Mesendoderm (in vitro differentiated cells): Measurements from ENCODE around the gene SEH1L.
A peak's percentile ranks its signal among the peaks of the same experiment; 100 is the strongest.

Experiments used
- DNase-seq: peaks from one replicate; pipeline ENCODE4 v3.0.0; 2013
- H2AK5ac ChIP-seq: 2 replicates; pipeline ENCODE4 v1.6.1; 2013; ENCODE audit warnings: low read length, inconsistent platforms
- H2BK120ac ChIP-seq: 2 replicates; pipeline ENCODE4 v1.6.1; 2013; ENCODE audit warnings: low read depth, mild to moderate bottlenecking, low read length, moderate library complexity, mixed read lengths
- H2BK15ac ChIP-seq: replicated peaks from 2 replicates; pipeline ENCODE4 v1.6.1; 2013; ENCODE audit warnings: low read depth, mild to moderate bottlenecking, moderate library complexity
- H2BK5ac ChIP-seq: 2 replicates; pipeline ENCODE4 v1.6.1; 2013; ENCODE audit warnings: low read length, inconsistent platforms
- H3K18ac ChIP-seq: 2 replicates; pipeline ENCODE4 v1.6.1; 2013; ENCODE audit warnings: mild to moderate bottlenecking, low read length, mixed read lengths
- H3K23ac ChIP-seq: one replicate; pipeline ENCODE4 v1.6.1; 2013; ENCODE audit warnings: low read length
- H3K27ac ChIP-seq: 2 replicates; pipeline ENCODE4 v1.5.1; 2013; ENCODE audit warnings: low read depth, mild to moderate bottlenecking, inconsistent platforms, low read length, moderate library complexity
- H3K27me3 ChIP-seq: 2 replicates; pipeline ENCODE4 v1.6.1; 2013; ENCODE audit warnings: low read length, control low read depth, mild to moderate bottlenecking, inconsistent platforms; ENCODE audit not compliant: insufficient read depth, poor library complexity
- H3K36me3 ChIP-seq: 2 replicates; pipeline ENCODE4 v1.6.1; 2013; ENCODE audit warnings: low read length, inconsistent platforms; ENCODE audit not compliant: control insufficient read depth, insufficient read depth
- H3K4ac ChIP-seq: one replicate; pipeline ENCODE4 v1.6.1; 2013; ENCODE audit warnings: low read depth, mild to moderate bottlenecking, low read length, moderate library complexity
- H3K4me1 ChIP-seq: 2 replicates; pipeline ENCODE4 v1.6.1; 2013; ENCODE audit warnings: low read depth, low read length, inconsistent platforms; ENCODE audit not compliant: control insufficient read depth
- H3K4me2 ChIP-seq: 2 replicates; pipeline ENCODE4 v1.6.1; 2013; ENCODE audit warnings: low read length
- H3K4me3 ChIP-seq: 2 replicates; pipeline ENCODE4 v1.5.1; 2013; ENCODE audit warnings: mild to moderate bottlenecking, low read length
- H3K56ac ChIP-seq: one replicate; pipeline ENCODE4 v1.6.1; 2013; ENCODE audit warnings: low read length
- H3K79me1 ChIP-seq: 2 replicates; pipeline ENCODE4 v1.6.1; 2013; ENCODE audit warnings: low read length, inconsistent platforms
- H3K79me2 ChIP-seq: 2 replicates; pipeline ENCODE4 v1.6.1; 2013; ENCODE audit warnings: mild to moderate bottlenecking, low read length; ENCODE audit not compliant: control insufficient read depth, insufficient read depth
- H3K9ac ChIP-seq: 2 replicates; pipeline ENCODE4 v1.6.1; 2013; ENCODE audit warnings: low read length, inconsistent platforms
- H4K5ac ChIP-seq: one replicate; pipeline ENCODE4 v1.6.1; 2013; ENCODE audit warnings: low read length
- H4K8ac ChIP-seq: one replicate; pipeline ENCODE4 v1.6.1; 2013; ENCODE audit warnings: low read depth, mild to moderate bottlenecking, control low read depth, low read length, moderate library complexity
- WGBS: extraction: QIAGEN DNeasy Blood & Tissue Kit; methylation state at CpG from one replicate; pipeline ENCODE4 v1.1.7; 2013; ENCODE audit warnings: low lambda C conversion rate, missing lambda C conversion rate; ENCODE audit not compliant: insufficient coverage; ENCODE audit errors: extremely low coverage; 5-methylcytosine and 5-hydroxymethylcytosine counted together

SEH1L gene

DNA sequence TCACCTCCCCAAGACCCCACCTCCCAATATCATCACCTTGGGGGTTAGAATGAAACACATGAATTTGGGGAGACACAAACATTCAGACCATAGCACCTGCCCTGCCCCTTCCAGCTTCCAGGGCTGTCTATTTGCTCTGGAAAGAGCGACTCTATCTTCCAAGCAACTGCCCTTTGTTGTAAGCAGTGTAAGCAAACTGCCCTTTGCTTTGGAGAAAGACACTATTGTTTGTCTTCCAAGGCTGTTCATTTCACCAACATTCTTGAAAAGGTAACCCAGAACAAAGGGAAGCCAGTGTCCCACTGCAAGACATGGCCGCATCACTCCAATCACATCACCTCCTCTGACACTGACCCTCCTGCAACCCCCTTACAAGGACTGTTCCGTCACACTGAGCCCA lies 16.9 kb upstream of the SEH1L start:
- H4K8ac ChIP-seq = no peak overlapping the region
- no peak overlapping the region for H3K23ac ChIP-seq
- no peak overlapping the region for H2AK5ac ChIP-seq
- no peak overlapping the region for H2BK120ac ChIP-seq
- H4K5ac ChIP-seq = no peak overlapping the region
- H3K56ac ChIP-seq = no peak overlapping the region
- H3K4ac ChIP-seq = no peak overlapping the region
- WGBS = no CpG with 5 or more reads among the region's 3 CpGs
- no peak overlapping the region for H2BK15ac ChIP-seq
- H3K4me2 ChIP-seq = no peak overlapping the region
- H3K79me2 ChIP-seq = no peaks in the 10 kb centered on the region
- H3K18ac ChIP-seq = no peak overlapping the region
- no peaks in the 10 kb centered on the region for H3K27me3 ChIP-seq
- H3K4me1 ChIP-seq = no peaks in the 10 kb centered on the region
- H2BK5ac ChIP-seq = no peak overlapping the region
- no peaks in the 10 kb centered on the region for H3K79me1 ChIP-seq
- no peak overlapping the region for H3K9ac ChIP-seq
- H3K27ac ChIP-seq = no peak overlapping the region
- no peak overlapping the region for H3K4me3 ChIP-seq
- H3K36me3 ChIP-seq = no peaks in the 10 kb centered on the region
- DNase-seq = no peak

DNA sequence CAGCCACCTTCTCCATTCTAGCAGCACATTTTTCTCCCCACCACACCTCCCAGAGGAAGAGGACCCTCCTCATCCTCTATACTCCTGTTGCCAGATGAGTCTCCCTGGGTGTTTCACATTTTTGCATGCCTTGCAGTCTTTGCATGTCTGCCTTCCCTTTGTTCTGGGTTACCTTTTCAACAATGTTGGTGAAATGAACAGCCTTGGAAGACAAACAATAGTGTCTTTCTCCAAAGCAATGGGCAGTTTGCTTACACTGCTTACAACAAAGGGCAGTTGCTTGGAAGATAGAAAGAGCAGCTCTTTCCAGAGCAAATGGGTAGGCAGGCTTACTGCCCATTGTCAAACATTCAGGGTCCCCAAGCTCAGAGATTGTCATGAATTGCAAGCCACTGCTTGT lies 14.5 kb upstream of the SEH1L start:
- Histone ChIP-seq H3K56ac (no peak overlapping the region), H3K23ac (no peak overlapping the region), H2BK5ac (no peak overlapping the region), H3K4me2 (no peak overlapping the region), H2AK5ac (no peak overlapping the region), H3K4ac (no peak overlapping the region), H3K27me3 (no peaks in the 10 kb centered on the region), H3K36me3 (no peaks in the 10 kb centered on the region), H3K79me2 (no peaks in the 10 kb centered on the region), H2BK15ac (no peak overlapping the region), H4K5ac (no peak overlapping the region), H4K8ac (no peak overlapping the region), H3K18ac (no peak overlapping the region), H3K4me3 (no peak overlapping the region), H3K9ac (no peak overlapping the region), H2BK120ac (no peak overlapping the region), H3K27ac (no peak overlapping the region), H3K4me1 (no peaks in the 10 kb centered on the region), H3K79me1 (no peaks in the 10 kb centered on the region)
- DNase-seq = no peak

DNA sequence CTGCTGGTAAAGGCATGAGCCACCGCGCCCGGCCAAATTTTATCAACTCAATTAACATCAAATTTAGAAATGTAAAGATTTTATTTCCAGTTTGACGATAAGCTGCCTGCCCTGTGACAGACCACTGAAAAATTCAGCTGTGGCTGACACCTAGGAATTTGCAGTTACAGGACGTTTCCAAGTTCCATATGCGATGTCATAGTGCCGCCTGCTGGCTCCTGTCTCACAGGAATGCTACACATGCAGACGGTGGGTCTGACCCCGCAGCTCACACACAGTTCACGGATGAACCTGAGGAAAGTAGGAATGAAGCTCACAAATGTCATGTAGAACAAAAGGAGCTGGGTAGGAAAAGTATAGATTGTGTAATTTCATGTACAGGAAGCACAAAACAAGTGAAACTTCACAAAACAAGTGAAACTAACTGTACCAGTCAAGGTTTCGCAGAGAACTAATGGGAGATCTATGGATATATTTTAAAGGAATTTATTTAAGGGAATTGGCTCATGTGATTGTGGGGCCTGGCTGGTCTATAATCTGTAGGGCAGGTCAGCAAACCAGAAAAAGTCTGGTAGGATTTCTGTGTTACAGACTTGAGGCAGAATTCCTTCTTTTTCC lies 13.2 kb upstream of the SEH1L start:
- Histone ChIP-seq H2BK120ac (no peak overlapping the region), H3K79me2 (no peaks in the 10 kb centered on the region), H3K27me3 (no peaks in the 10 kb centered on the region), H3K27ac (no peak overlapping the region), H3K4ac (no peak overlapping the region), H3K4me2 (no peak overlapping the region), H3K4me1 (no peaks in the 10 kb centered on the region), H3K56ac (no peak overlapping the region), H2BK5ac (no peak overlapping the region), H4K5ac (no peak overlapping the region), H3K36me3 (no peaks in the 10 kb centered on the region), H3K4me3 (no peak overlapping the region), H4K8ac (no peak overlapping the region), H3K23ac (no peak overlapping the region), H3K18ac (no peak overlapping the region), H2BK15ac (no peak overlapping the region), H3K9ac (no peak overlapping the region), H2AK5ac (no peak overlapping the region), H3K79me1 (no peaks in the 10 kb centered on the region)
- WGBS = no CpG with 5 or more reads among the region's 11 CpGs
- peak; percentile 91 for DNase-seq

DNA sequence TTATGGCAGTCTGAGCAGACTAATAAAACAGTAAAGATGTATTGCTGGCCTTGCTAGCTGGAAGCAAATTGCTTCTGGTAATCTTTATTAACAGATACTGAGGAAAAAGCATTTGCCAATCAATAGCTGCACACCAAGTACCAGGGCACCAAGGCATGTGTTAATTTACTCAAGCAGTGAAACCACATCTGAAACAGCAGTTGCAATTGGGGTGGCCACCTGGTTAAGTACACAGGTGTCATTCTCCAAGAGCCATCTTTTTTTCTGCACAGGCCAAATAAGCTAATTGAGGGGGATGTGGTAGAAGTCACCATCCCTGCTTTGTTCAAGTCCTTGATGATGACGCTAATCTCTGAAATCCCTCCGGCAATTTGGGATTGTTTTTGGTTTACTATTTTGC lies 8.6 kb upstream of the SEH1L start:
- H3K36me3 ChIP-seq = no peaks in the 10 kb centered on the region
- no peaks in the 10 kb centered on the region for H3K4me1 ChIP-seq
- H4K8ac ChIP-seq = no peak overlapping the region
- no peaks in the 10 kb centered on the region for H3K27me3 ChIP-seq
- H2BK5ac ChIP-seq = no peak overlapping the region
- H2AK5ac ChIP-seq = no peak overlapping the region
- H3K23ac ChIP-seq = no peak overlapping the region
- no peak overlapping the region for H3K4me2 ChIP-seq
- no peaks in the 10 kb centered on the region for H3K79me2 ChIP-seq
- WGBS = no CpG with 5 or more reads among the region's 2 CpGs
- H3K4me3 ChIP-seq = no peak overlapping the region
- no peak overlapping the region for H2BK15ac ChIP-seq
- no peak overlapping the region for H3K9ac ChIP-seq
- H3K79me1 ChIP-seq = no peaks in the 10 kb centered on the region
- H3K4ac ChIP-seq = no peak overlapping the region
- no peak overlapping the region for H2BK120ac ChIP-seq
- H3K18ac ChIP-seq = no peak overlapping the region
- DNase-seq = no peak
- no peak overlapping the region for H3K56ac ChIP-seq
- H3K27ac ChIP-seq = no peak overlapping the region
- no peak overlapping the region for H4K5ac ChIP-seq

DNA sequence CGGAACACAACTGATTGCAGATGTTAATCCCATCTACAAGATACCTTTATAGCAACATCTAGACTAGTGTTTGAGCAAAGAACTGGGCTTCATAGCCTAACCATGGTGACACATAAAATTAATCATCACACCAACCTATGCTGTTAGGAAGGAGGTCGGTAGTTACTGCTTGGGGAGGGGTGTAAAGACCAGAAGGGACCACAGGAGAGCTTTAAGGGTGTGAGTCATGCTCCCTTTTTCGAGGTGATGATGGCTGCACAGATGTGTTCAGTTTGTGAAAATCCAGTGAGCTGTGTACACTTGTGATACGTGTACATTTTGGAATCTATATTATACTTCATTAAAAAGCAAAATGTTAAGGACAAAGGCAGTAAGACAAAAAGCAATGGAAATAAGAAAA lies 4.6 kb upstream of the SEH1L start:
- no peak overlapping the region for H3K4me2 ChIP-seq
- H3K4ac ChIP-seq = no peak overlapping the region
- no peak overlapping the region for H4K8ac ChIP-seq
- H3K27me3 ChIP-seq = no peaks in the 10 kb centered on the region
- peaks cover 3% of the 10 kb centered on the region for H3K4me1 ChIP-seq
- no peak overlapping the region for H3K23ac ChIP-seq
- no peaks in the 10 kb centered on the region for H3K79me1 ChIP-seq
- no peak for DNase-seq
- no peak overlapping the region for H2BK5ac ChIP-seq
- H2BK120ac ChIP-seq = no peak overlapping the region
- no peak overlapping the region for H3K9ac ChIP-seq
- H2BK15ac ChIP-seq = no peak overlapping the region
- H3K79me2 ChIP-seq = no peaks in the 10 kb centered on the region
- no peaks in the 10 kb centered on the region for H3K36me3 ChIP-seq
- no CpG with 5 or more reads among the region's 4 CpGs for WGBS
- no peak overlapping the region for H4K5ac ChIP-seq
- H3K4me3 ChIP-seq = no peak overlapping the region
- H3K27ac ChIP-seq = no peak overlapping the region
- H3K18ac ChIP-seq = no peak overlapping the region
- no peak overlapping the region for H3K56ac ChIP-seq
- no peak overlapping the region for H2AK5ac ChIP-seq

DNA sequence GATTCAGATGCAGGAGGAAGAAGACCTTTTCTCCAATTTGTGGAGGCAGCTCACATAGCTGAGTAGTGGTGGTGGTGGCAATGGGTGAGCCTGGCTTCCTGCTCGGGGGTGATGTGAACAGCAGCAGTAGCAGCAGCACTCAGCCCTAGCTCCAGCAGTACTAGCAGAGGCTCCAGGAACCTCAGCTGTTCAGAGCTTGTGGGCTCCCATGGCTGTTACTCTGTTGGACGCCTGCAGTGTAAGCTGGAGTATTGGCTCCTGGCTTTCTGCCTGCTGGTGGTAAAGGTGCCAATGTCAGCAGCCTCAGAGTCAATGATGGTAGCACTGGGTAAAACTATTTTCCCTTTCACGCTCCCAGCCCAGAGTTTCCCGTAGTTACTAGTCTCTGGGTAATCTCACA lies 3.1 kb upstream of the SEH1L start:
- H3K18ac ChIP-seq = no peak overlapping the region
- no peak overlapping the region for H3K9ac ChIP-seq
- H3K27me3 ChIP-seq = no peaks in the 10 kb centered on the region
- no peak overlapping the region for H3K23ac ChIP-seq
- H3K79me1 ChIP-seq = no peaks in the 10 kb centered on the region
- no peak overlapping the region for H2BK15ac ChIP-seq
- H3K36me3 ChIP-seq = no peaks in the 10 kb centered on the region
- no peak overlapping the region for H2AK5ac ChIP-seq
- no peak overlapping the region for H3K4me3 ChIP-seq
- no peak overlapping the region for H3K27ac ChIP-seq
- peaks cover 3% of the 10 kb centered on the region for H3K4me1 ChIP-seq
- no peak overlapping the region for H4K8ac ChIP-seq
- no peak overlapping the region for H4K5ac ChIP-seq
- no peak overlapping the region for H2BK5ac ChIP-seq
- no peak overlapping the region for H2BK120ac ChIP-seq
- H3K79me2 ChIP-seq = peaks cover 4% of the 10 kb centered on the region
- no peak overlapping the region for H3K4me2 ChIP-seq
- DNase-seq = no peak
- H3K4ac ChIP-seq = no peak overlapping the region
- H3K56ac ChIP-seq = peak overlapping the region; percentile 10
- WGBS = no CpG with 5 or more reads among the region's 4 CpGs
